ENCODE data around the gene TRIM52.
A peak's percentile ranks its signal among the peaks of the same experiment; 100 is the strongest.
"Not testable (repeated sequence)": the region's sequence is repeated elsewhere in the genome, so short reads cannot be mapped to it uniquely, and the experiment has no call there.

The TRIM52 gene

GRCh38 chr5:181260720-181261319 is at the start of gene TRIM52:
Gene TRIM52 (minus strand): TSS chr5:181261143. CDS start chr5:181260813, 330 bp downstream.
- peak; percentile 75 for DNase-seq (ENCODE audit: low read depth)

GRCh38 chr5:181287331-181287730 is 26.4 kb upstream of the TRIM52 start:
- DNase-seq (ENCODE audit: low read depth) = not testable (repeated sequence)

GRCh38 chr5:181285962-181286705 is 25.2 kb upstream of the TRIM52 start:
- DNase-seq (ENCODE audit: low read depth) = not testable (repeated sequence)

- DNase-seq (ENCODE audit: low read depth) = not testable (repeated sequence)
Measured at GRCh38 chr5:181283841-181284755, 23.2 kb upstream of the TRIM52 start.

GRCh38 chr5:181283347-181283746 is 22.4 kb upstream of the TRIM52 start:
- no peak for DNase-seq (ENCODE audit: low read depth)

GRCh38 chr5:181282874-181283273 is 21.9 kb upstream of the TRIM52 start:
- no peak for DNase-seq (ENCODE audit: low read depth)

GRCh38 chr5:181282415-181282814 is 21.5 kb upstream of the TRIM52 start:
- DNase-seq (ENCODE audit: low read depth) = not testable (repeated sequence)

GRCh38 chr5:181281984-181282316 is 21.0 kb upstream of the TRIM52 start:
- no peak for DNase-seq (ENCODE audit: low read depth)

- no peak for DNase-seq (ENCODE audit: low read depth)
Measured at GRCh38 chr5:181281077-181281983, 20.4 kb upstream of the TRIM52 start.

GRCh38 chr5:181280251-181280762 is 19.4 kb upstream of the TRIM52 start:
- DNase-seq (ENCODE audit: low read depth) = no peak

GRCh38 chr5:181273433-181273744 is 12.4 kb upstream of the TRIM52 start:
- DNase-seq (ENCODE audit: low read depth) = not testable (repeated sequence)

GRCh38 chr5:181271081-181271480 is 10.1 kb upstream of the TRIM52 start:
- DNase-seq (ENCODE audit: low read depth) = no peak

- DNase-seq (ENCODE audit: low read depth) = not testable (repeated sequence)
Measured at GRCh38 chr5:181267907-181268306, 7.0 kb upstream of the TRIM52 start.

- DNase-seq (ENCODE audit: low read depth) = not testable (repeated sequence)
Measured at GRCh38 chr5:181267291-181267904, 6.5 kb upstream of the TRIM52 start.

GRCh38 chr5:181265092-181265671 is 4.2 kb upstream of the TRIM52 start:
- DNase-seq (ENCODE audit: low read depth) = no peak

GRCh38 chr5:181263633-181264032 is 2.7 kb upstream of the TRIM52 start:
- no peak for DNase-seq (ENCODE audit: low read depth)

GRCh38 chr5:181261320-181262049 is 542 bp upstream of the TRIM52 start:
- no peak for DNase-seq (ENCODE audit: low read depth)

- DNase-seq (ENCODE audit: low read depth) = no peak
Measured at GRCh38 chr5:181259974-181260719, 796 bp downstream of the TRIM52 start.

- no peak for DNase-seq (ENCODE audit: low read depth)
Measured at GRCh38 chr5:181259283-181259682, 1.7 kb downstream of the TRIM52 start.
